ENCODE data around the gene NAA80.

The NAA80 gene

DNA sequence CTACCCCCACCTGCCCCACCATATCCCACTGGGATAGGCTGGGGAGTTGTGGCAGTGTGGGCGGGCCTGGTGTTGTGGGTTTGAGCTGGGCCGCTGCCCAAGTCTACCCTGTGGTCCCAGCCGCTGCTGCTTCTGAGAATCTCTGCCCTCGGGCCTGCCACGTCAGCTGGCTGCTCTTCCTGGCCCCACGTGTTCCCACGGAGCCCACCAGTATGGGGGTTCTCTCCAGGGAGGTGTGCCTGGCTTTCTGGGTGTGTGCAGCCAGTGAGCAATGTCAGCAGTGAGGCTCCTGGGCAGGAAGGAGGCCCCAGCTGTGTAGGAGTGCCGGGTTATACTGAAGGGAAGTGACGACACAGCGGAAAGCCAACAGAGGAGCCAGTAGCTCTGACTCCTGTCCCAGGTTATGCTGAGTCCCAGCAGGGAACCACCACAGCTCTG, 52.7 kb downstream of the NAA80 start:
- TF ChIP-seq TCF12 (IDR thresholded peaks at IDR 0.05; ENCODE audit: low read depth) (no peak), EP300 (IDR thresholded peaks at IDR 0.05; ENCODE audit: borderline replicate concordance) (no peak), RAD21 (IDR thresholded peaks at IDR 0.05; ENCODE audit: low read depth) (no peak)
- TF ChIP-seq, protein P1, sequence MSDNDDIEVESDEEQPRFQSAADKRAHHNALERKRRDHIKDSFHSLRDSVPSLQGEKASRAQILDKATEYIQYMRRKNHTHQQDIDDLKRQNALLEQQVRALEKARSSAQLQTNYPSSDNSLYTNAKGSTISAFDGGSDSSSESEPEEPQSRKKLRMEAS (IDR thresholded peaks at IDR 0.05): no peak
- TF ChIP-seq, protein P2, sequence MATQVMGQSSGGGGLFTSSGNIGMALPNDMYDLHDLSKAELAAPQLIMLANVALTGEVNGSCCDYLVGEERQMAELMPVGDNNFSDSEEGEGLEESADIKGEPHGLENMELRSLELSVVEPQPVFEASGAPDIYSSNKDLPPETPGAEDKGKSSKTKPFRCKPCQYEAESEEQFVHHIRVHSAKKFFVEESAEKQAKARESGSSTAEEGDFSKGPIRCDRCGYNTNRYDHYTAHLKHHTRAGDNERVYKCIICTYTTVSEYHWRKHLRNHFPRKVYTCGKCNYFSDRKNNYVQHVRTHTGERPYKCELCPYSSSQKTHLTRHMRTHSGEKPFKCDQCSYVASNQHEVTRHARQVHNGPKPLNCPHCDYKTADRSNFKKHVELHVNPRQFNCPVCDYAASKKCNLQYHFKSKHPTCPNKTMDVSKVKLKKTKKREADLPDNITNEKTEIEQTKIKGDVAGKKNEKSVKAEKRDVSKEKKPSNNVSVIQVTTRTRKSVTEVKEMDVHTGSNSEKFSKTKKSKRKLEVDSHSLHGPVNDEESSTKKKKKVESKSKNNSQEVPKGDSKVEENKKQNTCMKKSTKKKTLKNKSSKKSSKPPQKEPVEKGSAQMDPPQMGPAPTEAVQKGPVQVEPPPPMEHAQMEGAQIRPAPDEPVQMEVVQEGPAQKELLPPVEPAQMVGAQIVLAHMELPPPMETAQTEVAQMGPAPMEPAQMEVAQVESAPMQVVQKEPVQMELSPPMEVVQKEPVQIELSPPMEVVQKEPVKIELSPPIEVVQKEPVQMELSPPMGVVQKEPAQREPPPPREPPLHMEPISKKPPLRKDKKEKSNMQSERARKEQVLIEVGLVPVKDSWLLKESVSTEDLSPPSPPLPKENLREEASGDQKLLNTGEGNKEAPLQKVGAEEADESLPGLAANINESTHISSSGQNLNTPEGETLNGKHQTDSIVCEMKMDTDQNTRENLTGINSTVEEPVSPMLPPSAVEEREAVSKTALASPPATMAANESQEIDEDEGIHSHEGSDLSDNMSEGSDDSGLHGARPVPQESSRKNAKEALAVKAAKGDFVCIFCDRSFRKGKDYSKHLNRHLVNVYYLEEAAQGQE (IDR thresholded peaks at IDR 0.05; ENCODE audit: low read depth): no peak
